Neural crest cell (in vitro differentiated cells): Measurements from ENCODE around the gene LIPC. TPM values are rescaled to one million over a fixed set of nuclear protein-coding genes. Genes with fewer than 3 reads are reported as not detected.

Source experiments
- DNase-seq: peaks from one replicate; pipeline ENCODE4 v3.0.0; 2021; ENCODE audit warnings: low read depth, mixed read lengths, low spot score
- H3K27ac Mint-ChIP-seq: one replicate; pipeline ENCODE4 v1.8.0; 2021; ENCODE audit warnings: mild to moderate bottlenecking, mixed read lengths; ENCODE audit not compliant: unreplicated experiment
- H3K27me3 Mint-ChIP-seq: 2 replicates; pipeline ENCODE4 v1.8.0; 2021; ENCODE audit warnings: low read depth, mild to moderate bottlenecking, mixed read lengths
- H3K36me3 Mint-ChIP-seq: 2 replicates; pipeline ENCODE4 v1.8.0; 2021; ENCODE audit warnings: low read depth, mild to moderate bottlenecking, mixed read lengths
- H3K4me1 Mint-ChIP-seq: 2 replicates; pipeline ENCODE4 v1.8.0; 2021; ENCODE audit warnings: mixed read lengths
- H3K4me3 Mint-ChIP-seq: one replicate; pipeline ENCODE4 v1.8.0; 2021; ENCODE audit warnings: mild to moderate bottlenecking, mixed read lengths
- H3K9me3 Mint-ChIP-seq: 2 replicates; pipeline ENCODE4 v1.8.0; 2021; ENCODE audit warnings: mixed read lengths
- CTCF ChIP-seq: fragments of 200-600 bp; sonication (generic); conservative IDR thresholded peaks from 2 replicates; pipeline ENCODE4 v1.5.0; 2021; ENCODE audit warnings: antibody characterized with exemption, mild to moderate bottlenecking
- total RNA-seq: library from RNA; stranded (reverse); gene quantifications from 2 replicates; pipeline ENCODE4 v1.2.1, GENCODE V29; 2021

LIPC gene
- total RNA-seq, 1 donor from 2014 or later = not detected

GRCh38 chr15:58432401-58432800 is 610 bp downstream of the LIPC start:
- DNase-seq = no peak
- H3K9me3 Mint-ChIP-seq = no peaks in the 10 kb centered on the region
- H3K27me3 Mint-ChIP-seq = no peaks in the 10 kb centered on the region
- no peaks in the 10 kb centered on the region for H3K36me3 Mint-ChIP-seq
- H3K4me1 Mint-ChIP-seq = peaks cover 4% of the 10 kb centered on the region
- H3K4me3 Mint-ChIP-seq = no peak overlapping the region
- TF ChIP-seq CTCF = no peak
- H3K27ac Mint-ChIP-seq = no peak overlapping the region

- H3K9me3 Mint-ChIP-seq = no peaks in the 10 kb centered on the region
- no peaks in the 10 kb centered on the region for H3K27me3 Mint-ChIP-seq
- no peak overlapping the region for H3K4me3 Mint-ChIP-seq
- H3K36me3 Mint-ChIP-seq = no peaks in the 10 kb centered on the region
- no peak for DNase-seq
- H3K27ac Mint-ChIP-seq = no peak overlapping the region
- peaks cover under 1% of the 10 kb centered on the region for H3K4me1 Mint-ChIP-seq
- TF ChIP-seq CTCF = no peak
Observed at GRCh38 chr15:58433597-58434333, 2.0 kb downstream of the LIPC start.

GRCh38 chr15:58434334-58434875 is 2.6 kb downstream of the LIPC start:
- no peak overlapping the region for H3K27ac Mint-ChIP-seq
- no peak for TF ChIP-seq CTCF
- no peaks in the 10 kb centered on the region for H3K9me3 Mint-ChIP-seq
- no peak overlapping the region for H3K4me3 Mint-ChIP-seq
- no peaks in the 10 kb centered on the region for H3K36me3 Mint-ChIP-seq
- no peak for DNase-seq
- H3K27me3 Mint-ChIP-seq = no peaks in the 10 kb centered on the region
- peaks cover 5% of the 10 kb centered on the region for H3K4me1 Mint-ChIP-seq

- no peak overlapping the region for H3K27ac Mint-ChIP-seq
- H3K4me3 Mint-ChIP-seq = no peak overlapping the region
- H3K36me3 Mint-ChIP-seq = no peaks in the 10 kb centered on the region
- DNase-seq = no peak
- H3K27me3 Mint-ChIP-seq = no peaks in the 10 kb centered on the region
- H3K4me1 Mint-ChIP-seq = peaks cover 25% of the 10 kb centered on the region
- no peaks in the 10 kb centered on the region for H3K9me3 Mint-ChIP-seq
- no peak for TF ChIP-seq CTCF
Observed at GRCh38 chr15:58436552-58436951, 4.8 kb downstream of the LIPC start.

- Mint-ChIP-seq H3K27me3 (no peaks in the 10 kb centered on the region), H3K9me3 (no peaks in the 10 kb centered on the region), H3K4me3 (no peak overlapping the region), H3K4me1 (peaks cover 36% of the 10 kb centered on the region), H3K36me3 (no peaks in the 10 kb centered on the region), H3K27ac (no peak overlapping the region)
- no peak for TF ChIP-seq CTCF
- no peak for DNase-seq
Observed at GRCh38 chr15:58437531-58438105, 5.8 kb downstream of the LIPC start.
